Fibroblast of lung (primary cell): Measurements from ENCODE around the gene KIRREL3.

Experiments used
- EZH2 ChIP-seq: IDR thresholded peaks from 2 replicates; pipeline ENCODE4 v1.5.1; 2012; ENCODE audit warnings: low read length, control low read depth, mild to moderate bottlenecking; ENCODE audit errors: missing control alignments
- TF ChIP-seq, protein P1 (sequence below), 2 donors: IDR thresholded peaks in 1 of 2; conservative IDR thresholded peaks in 1 of 2; 1 replicate in 1 of 2; 2 replicates in 1 of 2; pipeline ENCODE4 v1.5.1; 2011 to 2012; ENCODE audit warnings: low read length in 2 of 2, control low read depth in 1 of 2, inconsistent platforms in 1 of 2, low read depth in 1 of 2, mild to moderate bottlenecking in 1 of 2

DNA sequence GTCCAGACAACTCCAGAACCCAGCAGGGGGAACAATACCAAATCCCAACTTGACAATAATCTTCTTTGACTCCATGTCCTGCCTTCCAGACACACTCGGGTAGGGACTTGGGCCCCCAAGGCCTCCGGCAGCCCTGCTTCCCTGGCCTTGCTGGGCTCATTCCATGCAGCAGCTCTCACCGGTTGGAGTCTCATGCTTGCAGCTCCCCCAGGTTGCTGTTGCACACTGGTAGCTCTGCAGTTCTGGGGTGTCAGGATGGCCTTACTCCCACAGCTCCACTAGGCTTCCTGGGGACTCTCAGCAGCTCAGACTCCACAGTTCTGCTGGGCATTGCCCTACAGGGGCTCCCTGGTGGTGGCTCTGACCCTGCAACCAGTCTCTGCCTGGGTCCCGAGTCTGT lies 602.3 kb downstream of the KIRREL3 start:
- TF ChIP-seq, protein P1, sequence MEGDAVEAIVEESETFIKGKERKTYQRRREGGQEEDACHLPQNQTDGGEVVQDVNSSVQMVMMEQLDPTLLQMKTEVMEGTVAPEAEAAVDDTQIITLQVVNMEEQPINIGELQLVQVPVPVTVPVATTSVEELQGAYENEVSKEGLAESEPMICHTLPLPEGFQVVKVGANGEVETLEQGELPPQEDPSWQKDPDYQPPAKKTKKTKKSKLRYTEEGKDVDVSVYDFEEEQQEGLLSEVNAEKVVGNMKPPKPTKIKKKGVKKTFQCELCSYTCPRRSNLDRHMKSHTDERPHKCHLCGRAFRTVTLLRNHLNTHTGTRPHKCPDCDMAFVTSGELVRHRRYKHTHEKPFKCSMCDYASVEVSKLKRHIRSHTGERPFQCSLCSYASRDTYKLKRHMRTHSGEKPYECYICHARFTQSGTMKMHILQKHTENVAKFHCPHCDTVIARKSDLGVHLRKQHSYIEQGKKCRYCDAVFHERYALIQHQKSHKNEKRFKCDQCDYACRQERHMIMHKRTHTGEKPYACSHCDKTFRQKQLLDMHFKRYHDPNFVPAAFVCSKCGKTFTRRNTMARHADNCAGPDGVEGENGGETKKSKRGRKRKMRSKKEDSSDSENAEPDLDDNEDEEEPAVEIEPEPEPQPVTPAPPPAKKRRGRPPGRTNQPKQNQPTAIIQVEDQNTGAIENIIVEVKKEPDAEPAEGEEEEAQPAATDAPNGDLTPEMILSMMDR (conservative IDR thresholded peaks at IDR 0.05 in 1 of 2, IDR thresholded peaks at IDR 0.05 in 1 of 2; ENCODE audit: low read depth in 1 of 2, low read length in 2 of 2), result no peak
- no peak for TF ChIP-seq EZH2
